Stimulated activated CD8-positive, alpha-beta memory T cell treated with anti-CD3 and anti-CD28 coated beads, Interleukin-7, amount 100 ng/mL, for 48 hours (primary cell): Measurements from ENCODE around the gene TPX2.

ENCODE experiments used
- DNase-seq, 2 donors: peaks; one replicate each; pipeline ENCODE4 v3.0.0-alpha.2; 2020; ENCODE audit warnings: low read depth in 1 of 2; ENCODE audit errors: extremely low read depth in 1 of 2

The TPX2 gene

GRCh38 chr20:31705598-31706597 lies 33.2 kb upstream of the TPX2 start:
- DNase-seq = no peak

- DNase-seq = no peak
Observed at GRCh38 chr20:31706607-31707257, 32.4 kb upstream of the TPX2 start.

- no peak for DNase-seq
Observed at GRCh38 chr20:31707258-31707615, 31.9 kb upstream of the TPX2 start.

GRCh38 chr20:31707994-31708735 lies 30.9 kb upstream of the TPX2 start:
- no peak for DNase-seq

- no peak for DNase-seq
Observed at GRCh38 chr20:31708736-31709534, 30.2 kb upstream of the TPX2 start.

GRCh38 chr20:31709939-31710338 lies 29.2 kb upstream of the TPX2 start:
- DNase-seq = no peak

- DNase-seq = no peak
Observed at GRCh38 chr20:31710423-31711108, 28.5 kb upstream of the TPX2 start.

GRCh38 chr20:31711179-31712111 lies 27.6 kb upstream of the TPX2 start:
- DNase-seq = no peak

GRCh38 chr20:31712112-31712553 lies 27.0 kb upstream of the TPX2 start:
- DNase-seq = no peak

- no peak for DNase-seq
Observed at GRCh38 chr20:31712564-31713311, 26.4 kb upstream of the TPX2 start.

- DNase-seq = no peak
Observed at GRCh38 chr20:31713312-31714273, 25.5 kb upstream of the TPX2 start.

- no peak for DNase-seq
Observed at GRCh38 chr20:31715766-31716165, 23.3 kb upstream of the TPX2 start.

GRCh38 chr20:31716351-31716750 lies 22.7 kb upstream of the TPX2 start:
- no peak for DNase-seq

- no peak for DNase-seq
Observed at GRCh38 chr20:31716818-31717477, 22.1 kb upstream of the TPX2 start.

GRCh38 chr20:31717478-31718201 lies 21.4 kb upstream of the TPX2 start:
- no peak for DNase-seq
